SU-DHL-6 (cell line): ENCODE results near the gene RFC4.

Experiments used
- EZH2phosphoT487 ChIP-seq: fragments of 200-600 bp; sonication (generic), shearing (Covaris generic); conservative IDR thresholded peaks from 2 replicates; pipeline ENCODE4 v1.6.1; 2018; ENCODE audit warnings: mild to moderate bottlenecking, antibody characterized with exemption, low read length, moderate library complexity, mixed read lengths
- TF ChIP-seq, protein P1 (sequence below): fragments of 200-600 bp; sonication (generic); IDR thresholded peaks from one replicate; pipeline ENCODE4 v1.5.1; 2017; ENCODE audit warnings: antibody characterized with exemption, mild to moderate bottlenecking, low read length, moderate library complexity; ENCODE audit not compliant: insufficient read depth, poor library complexity, severe bottlenecking

GRCh38 chr3:186742618-186743380, 63.5 kb downstream of the RFC4 start:
- TF ChIP-seq, protein P1, sequence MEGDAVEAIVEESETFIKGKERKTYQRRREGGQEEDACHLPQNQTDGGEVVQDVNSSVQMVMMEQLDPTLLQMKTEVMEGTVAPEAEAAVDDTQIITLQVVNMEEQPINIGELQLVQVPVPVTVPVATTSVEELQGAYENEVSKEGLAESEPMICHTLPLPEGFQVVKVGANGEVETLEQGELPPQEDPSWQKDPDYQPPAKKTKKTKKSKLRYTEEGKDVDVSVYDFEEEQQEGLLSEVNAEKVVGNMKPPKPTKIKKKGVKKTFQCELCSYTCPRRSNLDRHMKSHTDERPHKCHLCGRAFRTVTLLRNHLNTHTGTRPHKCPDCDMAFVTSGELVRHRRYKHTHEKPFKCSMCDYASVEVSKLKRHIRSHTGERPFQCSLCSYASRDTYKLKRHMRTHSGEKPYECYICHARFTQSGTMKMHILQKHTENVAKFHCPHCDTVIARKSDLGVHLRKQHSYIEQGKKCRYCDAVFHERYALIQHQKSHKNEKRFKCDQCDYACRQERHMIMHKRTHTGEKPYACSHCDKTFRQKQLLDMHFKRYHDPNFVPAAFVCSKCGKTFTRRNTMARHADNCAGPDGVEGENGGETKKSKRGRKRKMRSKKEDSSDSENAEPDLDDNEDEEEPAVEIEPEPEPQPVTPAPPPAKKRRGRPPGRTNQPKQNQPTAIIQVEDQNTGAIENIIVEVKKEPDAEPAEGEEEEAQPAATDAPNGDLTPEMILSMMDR = no peak
- TF ChIP-seq EZH2phosphoT487 = no peak
